ENCODE results near the gene RGR.

The RGR gene

DNA sequence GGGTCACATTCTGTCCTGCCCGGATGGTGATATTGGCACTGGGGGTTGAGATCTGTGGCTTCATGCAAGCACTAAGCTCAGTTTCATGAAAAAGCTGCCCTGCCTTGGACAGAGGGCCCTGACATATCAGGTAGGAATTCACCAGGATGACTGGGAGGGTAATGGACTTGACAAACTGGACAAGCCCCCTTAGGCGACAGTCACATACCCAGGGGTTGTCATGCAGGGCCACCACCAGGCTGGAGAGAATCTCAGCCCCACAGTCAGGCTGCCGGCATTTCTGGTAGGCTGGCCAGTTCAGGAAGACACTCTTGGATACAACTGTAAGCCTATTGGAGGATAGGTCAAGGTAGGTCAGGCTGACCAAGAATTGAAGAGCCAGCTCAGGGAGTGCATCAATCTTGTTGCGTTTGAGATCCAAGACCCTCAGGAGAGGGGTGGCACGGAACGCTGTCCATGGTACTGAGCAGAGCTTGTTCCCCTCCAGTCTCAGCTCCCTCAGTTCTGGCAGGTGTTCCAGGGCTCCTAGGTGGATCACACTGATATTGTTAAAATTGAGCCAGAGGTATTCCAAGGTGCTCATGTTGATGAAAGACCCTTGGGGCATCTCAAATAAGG is 20.3 kb upstream of the RGR start:
- no peak for DNase-seq

DNA sequence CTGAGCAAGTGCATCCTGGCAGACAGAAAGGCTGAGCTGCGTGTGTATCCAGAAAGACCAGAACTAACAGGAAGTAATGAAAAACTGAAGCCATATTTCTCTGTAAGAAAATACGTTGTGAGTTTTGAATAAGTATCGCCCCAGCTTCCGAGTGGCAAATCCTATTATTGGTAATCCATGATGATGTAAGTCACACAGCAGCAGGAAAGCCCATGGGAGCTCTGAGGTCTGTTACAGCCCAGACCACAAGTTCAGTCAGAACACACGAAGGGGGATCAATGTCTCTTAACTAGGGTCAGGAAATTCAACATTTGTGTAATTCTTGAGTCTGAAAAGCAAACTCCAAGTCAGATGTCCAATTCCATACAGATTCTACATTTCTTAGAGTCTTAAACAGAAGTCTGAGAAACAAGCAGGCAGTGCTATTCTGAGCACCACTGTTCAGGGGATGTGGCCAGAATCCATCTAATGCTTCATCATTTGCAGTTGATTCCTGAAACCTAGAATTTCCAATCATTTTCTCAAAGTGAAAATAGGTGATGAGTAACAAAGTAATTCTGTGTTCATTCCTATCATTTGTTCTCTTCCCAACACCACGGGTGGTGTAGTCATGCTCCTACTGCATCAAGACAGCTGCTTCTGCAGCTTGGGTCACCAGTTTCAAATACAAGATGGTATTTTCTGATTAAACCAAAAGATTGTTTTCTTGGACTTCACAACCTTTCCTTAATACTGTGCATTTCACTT is 19.3 kb upstream of the RGR start, which contains the start of gene LRIT2:
Gene LRIT2 (minus strand): TSS at position 118 of the 747 bp plus-strand sequence. CDS start 24 bp downstream, at position 94.
- no peak for DNase-seq

DNA sequence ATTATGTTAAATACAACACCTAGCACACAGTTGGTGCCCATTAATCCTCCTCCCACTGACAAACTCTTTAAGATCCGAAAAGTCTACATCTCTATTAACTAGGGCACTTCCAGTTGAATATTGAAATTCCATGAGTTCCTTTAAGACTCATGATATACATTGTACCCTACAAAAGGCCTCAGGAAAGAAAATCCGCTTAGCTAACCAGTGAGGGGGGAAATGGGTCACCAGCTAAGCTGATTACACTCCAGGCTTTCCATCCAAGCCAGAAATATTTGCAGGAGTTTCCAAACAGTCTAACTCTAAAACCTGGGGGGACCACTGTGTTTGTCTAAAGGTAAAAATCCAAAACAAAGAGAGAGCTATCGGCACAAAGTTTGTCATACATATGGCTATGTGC is 18.2 kb upstream of the RGR start:
- no peak for DNase-seq

DNA sequence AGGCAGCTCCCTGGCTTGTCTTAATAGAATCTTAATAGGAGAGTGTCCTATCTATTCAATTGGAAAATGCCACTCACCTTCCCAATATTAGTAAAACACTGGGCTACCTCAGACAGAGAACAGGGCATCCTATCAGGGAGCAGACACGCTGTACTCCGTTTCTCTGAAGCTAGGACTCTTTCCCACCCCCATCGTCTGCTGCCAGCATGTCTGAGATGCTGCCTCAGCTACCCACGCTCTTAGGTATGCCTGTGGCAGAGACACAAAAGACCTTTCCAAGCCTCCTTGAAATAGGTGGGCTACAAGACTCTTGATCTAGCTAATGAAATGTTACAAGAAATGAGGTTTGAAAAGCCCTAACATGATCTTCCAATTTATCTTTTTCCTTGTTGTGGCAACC is 17.0 kb upstream of the RGR start:
- DNase-seq: no peak

DNA sequence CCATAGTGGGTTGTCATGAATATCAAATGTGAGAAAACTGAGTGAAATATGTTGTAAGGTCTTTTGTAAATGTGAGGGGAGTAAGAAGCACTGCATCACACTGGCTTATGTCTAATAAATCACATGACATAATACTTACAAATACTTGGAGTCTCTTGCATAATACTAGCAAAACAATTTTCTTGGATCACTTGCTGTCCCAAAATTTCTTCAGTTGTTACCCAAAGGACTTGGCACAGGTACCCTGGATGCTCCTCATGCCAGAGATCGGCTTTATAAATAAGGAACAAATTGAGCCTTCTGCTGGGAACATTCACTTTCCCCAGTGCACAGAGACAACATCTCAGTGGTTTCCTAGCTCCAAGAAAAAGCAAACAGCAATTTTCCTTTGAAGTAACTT is 14.5 kb upstream of the RGR start:
- no peak for DNase-seq

DNA sequence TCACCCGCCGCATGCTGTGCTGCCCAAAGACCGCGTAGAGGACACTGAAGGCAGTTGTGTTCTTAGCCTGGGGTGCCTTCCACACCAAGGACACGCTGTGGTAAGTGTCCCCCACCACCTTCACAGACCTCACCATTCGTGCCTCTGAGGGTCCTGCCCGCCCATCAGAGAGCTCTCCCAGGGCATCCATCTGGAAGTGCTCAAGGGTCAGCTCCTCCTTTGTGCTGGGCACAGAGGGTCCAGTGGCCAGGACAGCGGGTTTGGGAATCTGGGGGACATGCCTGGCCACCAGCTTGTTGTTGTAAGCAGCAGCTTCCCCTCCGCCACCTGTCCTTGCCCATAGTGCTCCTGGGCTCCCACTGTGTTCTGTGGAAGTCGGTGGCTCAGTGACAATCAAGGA is 12.5 kb upstream of the RGR start:
- DNase-seq: no peak

DNA sequence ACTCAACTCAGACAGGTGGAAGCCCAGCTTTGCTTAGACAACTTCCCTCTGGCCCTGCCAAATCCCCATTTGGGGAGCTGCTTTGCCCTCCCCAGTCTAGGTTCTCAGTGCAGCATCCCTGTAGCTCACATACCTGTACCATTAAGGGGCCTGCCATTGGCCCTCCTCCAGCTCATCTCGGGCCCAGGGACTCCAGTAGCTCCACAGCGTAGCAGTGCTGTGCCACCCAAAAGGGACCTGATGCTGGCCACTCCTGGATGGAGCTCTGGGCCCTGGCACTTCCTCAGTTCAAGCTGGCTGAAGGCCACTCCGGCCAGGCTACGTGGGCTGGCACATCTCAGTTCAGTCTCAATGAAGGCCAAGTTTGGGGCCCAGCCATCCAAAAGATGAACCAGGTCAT is 10.9 kb upstream of the RGR start:
- no peak for DNase-seq

DNA sequence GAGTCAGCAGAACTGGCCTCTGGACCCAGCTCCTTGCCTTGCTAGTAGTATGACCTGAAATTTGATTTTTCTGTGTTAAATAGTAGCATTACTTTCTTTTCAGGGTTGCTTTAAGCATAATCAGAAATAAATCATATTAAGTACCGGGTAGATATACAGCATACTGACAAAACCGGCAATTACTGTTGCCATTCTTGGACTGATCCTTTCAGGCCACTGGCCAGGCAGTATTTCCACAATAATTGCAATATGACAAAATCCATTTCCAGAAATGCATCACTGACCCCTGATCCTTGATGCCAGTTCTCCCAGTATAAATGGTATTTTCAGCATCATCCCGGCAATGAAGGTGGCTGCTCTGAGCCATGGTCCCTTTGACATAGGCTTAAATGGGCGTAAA is 10.4 kb upstream of the RGR start:
- no peak for DNase-seq

DNA sequence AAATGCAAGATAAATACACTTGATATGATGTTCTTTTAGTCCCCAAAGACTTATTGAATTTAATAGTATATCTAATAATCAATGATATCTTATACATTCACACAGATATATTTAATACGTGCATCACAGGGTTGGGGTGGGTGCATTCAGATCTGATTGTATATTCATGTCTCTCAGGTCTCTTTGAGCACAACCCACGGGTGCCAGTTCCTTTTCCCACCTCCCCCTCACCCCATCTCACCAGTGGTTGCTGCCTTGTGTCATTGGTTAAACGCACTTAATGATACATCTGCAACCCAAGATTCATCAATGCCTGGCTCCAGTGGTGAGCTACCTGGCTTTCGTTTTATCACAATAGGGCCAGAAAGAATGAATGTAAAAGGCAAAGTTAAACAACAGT is 9.8 kb upstream of the RGR start:
- DNase-seq: no peak

DNA sequence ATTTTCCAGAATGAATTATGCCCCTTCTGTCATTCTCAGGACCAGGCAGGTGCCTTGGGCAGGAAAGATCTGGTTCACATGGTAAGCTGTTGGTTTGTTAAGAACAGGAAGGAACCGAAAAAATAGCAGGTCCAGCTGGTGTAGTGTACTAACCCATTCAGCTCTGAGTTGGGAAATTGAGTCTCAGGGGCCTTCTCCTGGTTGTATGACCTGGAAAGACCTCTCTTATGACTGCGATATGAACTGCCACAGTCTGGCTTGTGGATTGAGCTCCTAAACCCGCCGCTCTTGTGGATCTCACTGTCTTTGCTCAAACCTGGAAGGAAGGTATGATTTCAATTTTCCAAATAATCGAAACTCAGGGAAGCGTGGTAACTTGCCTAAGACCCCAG is 8.1 kb upstream of the RGR start:
- no peak for DNase-seq

DNA sequence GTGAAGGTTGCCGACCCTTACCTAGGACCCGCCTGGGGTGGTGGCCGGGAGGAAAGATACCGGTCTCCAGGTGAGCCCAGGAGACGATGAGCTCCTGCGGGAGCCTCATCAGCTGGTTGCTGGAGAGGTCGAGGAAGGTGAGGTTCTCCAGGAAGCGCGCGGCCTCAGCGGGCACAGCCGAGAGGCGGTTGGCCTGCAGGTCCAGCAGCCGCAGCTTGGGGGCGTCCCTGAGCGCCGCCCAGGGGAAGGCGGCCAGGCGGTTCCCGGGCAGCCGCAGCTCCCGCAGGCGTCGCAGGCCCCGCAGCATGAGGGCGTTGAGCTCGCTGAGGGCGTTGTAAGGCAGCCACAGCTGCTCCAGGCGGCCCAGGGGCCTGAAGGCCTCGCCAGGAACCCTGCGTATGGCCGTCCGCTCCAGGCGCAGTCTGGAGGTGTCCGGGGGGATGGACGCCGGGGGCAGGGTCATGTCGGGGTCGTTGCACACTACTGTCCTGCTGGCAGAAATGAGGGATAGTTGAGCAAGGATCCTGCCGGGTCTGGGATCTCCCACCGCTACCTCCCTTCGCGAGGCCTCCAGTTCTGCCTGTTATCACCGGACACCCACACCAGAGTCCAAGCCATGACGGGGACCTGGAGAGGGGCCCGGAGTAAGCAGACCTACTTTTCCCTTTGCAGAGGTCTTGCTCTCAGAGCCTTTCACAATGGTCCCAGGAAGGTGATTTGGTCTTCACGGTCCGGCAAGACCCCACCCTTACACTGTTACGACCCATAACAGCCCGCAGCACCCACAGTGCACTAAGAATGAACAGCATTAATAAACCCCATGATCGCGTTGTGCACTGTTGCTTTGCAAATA is 7.4 kb upstream of the RGR start:
- DNase-seq: no peak

DNA sequence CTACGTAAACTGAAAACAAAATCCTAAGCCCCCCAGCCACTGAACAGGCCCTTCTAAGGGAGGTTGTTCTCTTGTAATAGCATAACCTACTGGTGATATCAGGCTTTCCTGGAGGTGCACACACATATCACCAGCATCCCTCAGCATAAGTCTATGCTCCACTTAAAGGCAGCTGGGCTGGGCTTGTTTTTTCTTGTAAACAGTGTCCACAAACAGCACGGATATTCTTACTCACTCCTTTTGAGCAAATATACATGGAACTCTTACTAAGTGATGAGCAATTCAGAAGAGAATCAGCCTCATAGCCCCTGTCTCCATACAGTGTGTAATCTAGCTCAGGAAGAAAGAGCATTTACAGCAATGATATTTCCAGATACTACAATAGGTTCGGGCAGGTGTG is 5.9 kb upstream of the RGR start:
- DNase-seq: no peak

DNA sequence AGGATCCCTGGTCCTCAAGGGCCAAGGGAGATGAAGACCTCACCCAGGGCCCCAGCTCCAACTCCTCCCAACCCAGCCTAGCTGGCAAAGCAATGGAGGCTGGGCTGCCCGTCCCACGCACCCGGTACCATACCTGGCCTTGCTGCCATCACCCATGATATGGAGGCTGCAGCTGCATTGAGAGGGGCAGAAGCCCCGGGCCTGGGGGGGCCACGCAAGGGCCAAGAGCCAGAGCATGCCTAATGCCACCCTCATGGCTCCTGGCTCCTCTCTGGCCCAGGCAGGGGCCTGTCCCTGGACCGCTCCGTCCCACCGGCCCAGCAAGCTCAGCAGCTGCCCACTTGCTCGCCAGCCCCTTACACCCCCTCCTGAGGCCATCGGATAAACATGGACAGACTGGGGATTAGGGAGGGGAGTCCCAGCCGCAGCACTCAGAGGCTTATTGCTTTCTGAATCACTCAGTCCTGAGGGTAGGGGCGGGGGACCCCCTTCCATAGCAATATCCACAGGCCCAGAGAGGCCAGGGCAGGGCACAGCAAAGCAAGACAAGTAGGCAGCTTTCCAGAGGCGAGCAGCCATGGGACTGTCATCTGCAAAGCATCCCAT is 3.6 kb upstream of the RGR start, which contains the start of gene LRIT1:
Gene LRIT1 (minus strand): TSS at position 362 of the 606 bp plus-strand sequence. CDS start 107 bp downstream, at position 255.
- no peak for DNase-seq

DNA sequence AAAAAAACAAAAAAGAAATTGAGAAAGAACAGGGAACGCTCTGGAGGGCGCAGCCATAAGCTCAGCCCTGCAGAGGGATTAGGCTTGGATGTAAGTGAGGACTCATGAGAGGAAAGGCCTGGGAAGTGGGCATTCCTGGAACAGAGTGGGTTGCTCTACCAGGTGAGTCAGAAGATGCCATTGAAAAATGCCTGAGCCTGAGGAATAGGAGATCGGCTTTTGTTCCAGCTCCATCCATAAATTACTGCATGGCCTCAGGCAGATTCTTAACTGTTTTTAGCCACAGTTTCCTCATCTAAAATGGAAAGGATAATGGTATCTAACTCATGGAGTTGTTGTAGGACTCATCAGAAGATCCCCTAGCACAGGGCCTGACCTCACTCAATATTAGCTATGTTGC is 1.1 kb upstream of the RGR start:
- DNase-seq: no peak

DNA sequence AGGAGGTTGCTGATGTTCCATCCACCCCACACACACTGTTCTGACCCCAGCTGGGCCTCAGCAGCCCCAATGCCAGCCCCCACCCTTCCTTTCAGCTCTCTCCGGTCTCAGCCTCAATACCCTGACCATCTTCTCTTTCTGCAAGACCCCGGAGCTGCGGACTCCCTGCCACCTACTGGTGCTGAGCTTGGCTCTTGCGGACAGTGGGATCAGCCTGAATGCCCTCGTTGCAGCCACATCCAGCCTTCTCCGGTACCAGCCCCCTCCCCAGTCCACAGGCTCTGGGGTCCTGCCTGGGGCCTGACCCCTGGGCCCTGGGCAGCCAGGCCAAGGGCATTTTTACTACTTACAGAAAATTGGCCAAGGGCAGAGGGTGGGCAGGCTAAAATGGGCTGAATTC is 2.6 kb downstream of the RGR start:
- DNase-seq: no peak

DNA sequence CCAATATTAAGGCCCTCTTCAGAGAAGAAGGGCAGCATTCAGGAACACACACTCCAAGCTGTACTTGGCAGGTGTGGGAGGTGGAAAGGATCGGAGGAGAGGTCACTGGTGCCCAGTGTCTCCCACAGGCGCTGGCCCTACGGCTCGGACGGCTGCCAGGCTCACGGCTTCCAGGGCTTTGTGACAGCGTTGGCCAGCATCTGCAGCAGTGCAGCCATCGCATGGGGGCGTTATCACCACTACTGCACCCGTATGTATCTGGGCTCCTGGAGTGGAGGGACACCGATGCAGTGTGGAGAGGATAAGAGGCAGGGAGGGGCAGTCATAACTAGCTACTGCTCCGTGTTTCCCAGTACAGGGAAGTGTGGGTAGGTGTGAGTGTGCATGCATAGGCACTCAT is 3.9 kb downstream of the RGR start:
- DNase-seq: no peak

DNA sequence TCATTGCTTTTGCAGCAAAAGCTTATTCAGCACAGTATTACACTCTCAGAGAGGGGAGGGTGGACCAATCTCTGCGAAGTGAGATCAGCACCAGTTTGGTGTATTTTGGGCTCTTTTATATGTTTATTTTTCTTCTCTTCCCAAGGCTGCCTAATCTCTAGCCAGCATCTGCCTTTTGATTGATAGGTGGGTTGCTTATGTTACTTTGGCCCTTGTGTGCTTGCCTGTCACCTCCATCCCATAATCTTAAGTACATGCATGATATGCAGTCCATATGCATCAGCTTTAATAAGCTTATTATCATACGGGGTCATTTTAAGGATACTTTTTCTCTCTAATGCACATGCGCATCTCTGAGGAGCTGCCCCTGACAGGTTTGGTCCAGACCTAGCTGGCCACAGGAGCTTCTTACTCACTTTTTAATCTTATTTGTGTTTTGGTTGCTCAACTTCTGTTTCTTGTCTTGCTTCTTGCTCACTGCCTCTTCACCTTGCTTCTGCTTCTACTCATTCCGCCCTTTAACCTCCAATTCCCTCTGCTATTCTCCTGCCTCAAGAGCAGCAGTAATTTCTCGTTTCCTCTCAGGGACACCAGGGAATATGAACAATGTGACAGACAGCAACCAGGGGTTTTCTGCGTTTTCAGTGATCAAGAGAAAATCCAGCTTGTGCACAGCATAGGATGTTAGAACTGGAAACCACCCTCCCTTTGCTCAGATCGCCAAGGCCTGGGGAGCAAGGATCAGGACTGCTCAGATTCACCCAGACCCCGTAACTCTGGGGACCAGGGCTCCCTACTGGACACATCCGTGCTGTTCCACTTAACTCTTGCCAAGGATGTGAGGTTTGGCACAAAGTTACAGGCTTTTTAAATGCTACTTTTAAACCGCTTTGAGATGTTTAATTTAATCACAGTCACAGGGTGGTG is 10.0 kb downstream of the RGR start:
- no peak for DNase-seq

DNA sequence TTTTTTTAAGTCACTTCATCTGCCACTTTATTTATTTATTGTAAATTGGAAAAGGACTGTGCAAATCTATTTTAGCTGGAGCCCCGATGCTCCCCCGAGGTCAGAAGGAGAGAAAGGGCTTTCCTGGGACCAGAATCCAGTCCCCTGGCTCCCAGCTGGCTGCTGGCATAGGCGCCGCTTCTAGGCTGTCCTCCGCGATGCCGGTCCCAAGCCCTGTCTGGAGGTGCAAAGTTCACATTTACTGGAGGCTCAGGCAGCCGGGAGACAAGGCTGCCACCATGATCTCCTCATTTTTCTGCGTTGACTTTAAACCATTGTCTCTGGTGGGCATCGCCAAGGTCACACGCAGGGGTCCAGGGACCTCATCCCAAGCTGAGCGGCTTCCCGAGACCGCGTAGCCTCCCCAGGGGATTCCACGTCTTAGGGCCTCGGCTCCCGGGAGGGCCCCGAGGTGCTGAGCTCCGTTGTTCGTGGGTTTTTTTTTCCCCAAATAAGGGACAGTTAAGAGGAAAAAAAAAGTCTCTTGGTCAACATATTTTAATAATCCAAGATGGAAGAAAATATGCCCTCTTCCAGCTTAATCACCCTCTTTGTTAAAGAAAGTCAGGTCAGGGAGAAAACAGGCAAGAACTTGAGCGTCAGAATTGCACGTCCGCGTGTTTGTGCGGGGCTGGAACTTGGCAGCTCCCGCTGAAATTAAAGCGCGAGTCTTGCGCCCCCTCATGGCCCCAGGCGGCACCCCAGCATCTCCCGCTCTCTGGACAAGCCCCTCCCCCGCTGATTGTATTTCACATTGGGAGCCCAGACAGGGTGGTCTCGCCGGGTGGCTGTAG is 11.9 kb downstream of the RGR start:
- DNase-seq: peak; percentile 23

DNA sequence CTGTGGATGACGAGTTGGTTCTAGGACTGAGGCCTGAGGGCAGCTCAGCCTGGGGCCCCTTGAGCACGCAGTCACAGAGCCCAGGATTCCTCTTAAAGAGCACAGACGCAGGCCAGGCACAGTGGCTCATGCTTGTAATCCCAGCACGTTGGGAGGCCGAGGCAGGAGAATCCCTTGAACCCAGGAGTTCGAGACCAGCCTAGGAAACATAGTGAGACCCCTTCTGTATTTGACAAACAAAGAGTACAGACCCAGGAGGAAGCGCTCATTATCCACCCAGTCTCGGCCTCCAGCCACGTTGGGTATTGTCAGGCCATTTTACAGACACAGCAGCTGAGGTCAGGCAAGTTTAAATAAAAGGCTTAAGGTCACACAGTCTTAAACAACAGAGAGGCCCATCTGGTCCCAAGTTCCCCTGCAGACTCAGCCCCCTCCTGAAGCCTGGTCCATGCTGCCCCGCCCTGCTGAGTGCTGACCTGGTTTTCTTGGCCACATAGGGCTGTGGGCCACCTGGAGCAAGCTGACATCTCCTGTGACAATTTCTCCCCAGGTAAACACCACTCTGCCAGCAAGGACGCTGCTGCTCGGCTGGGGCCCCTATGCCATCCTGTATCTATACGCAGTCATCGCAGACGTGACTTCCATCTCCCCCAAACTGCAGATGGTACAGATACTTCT is 12.6 kb downstream of the RGR start:
- no peak for DNase-seq

DNA sequence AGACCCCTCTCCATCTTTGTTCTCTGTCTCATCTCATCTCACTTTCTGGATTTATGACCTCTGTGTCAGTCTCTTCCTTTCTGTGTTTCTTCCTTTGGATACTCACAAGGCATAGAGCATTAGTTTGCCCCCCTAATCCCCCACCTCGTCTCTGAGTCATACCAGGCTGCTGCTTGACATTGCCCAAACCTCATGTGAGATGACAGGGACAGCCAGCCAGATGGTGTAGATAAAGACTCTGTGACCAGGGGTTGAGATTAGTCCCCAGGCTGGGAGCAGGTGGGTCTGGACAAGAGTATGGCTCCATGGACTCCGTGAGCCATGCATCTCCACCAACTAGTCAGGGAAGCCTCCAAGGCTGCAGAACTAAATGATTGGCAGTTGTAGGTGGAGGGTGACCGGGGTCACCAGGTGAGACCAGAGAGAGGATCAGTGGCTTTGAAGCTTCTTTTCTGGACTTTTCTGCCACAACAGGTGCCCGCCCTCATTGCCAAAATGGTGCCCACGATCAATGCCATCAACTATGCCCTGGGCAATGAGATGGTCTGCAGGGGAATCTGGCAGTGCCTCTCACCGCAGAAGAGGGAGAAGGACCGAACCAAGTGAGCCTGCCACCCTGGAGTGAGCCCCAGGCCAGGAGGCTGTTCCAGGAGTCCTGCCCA is 13.3 kb downstream of the RGR start:
- DNase-seq: no peak
